Kidney (tissue), 14 donors: ENCODE results near the gene HECW1. TPM values are rescaled to one million over a fixed set of nuclear protein-coding genes. Genes with fewer than 3 reads are reported as not detected.
A peak's percentile ranks its signal among the peaks of the same experiment; 100 is the strongest.

ENCODE experiments used
- DNase-seq, 5 donors: peaks; one replicate each; pipeline ENCODE4 v3.0.0-alpha.2; 2013 to 2020
- FAIRE-seq: peaks from 2 replicates; lab custom pipeline; 2012; peaks lifted over from hg19 to GRCh38; lab: Jason Lieb, UNC
- H3K27ac ChIP-seq, 2 donors: one replicate each; pipeline ENCODE4 v1.7.0; 2013; ENCODE audit warnings: low read depth in 2 of 2, low read length in 2 of 2, inconsistent platforms in 1 of 2
- H3K27me3 ChIP-seq: one replicate; pipeline ENCODE4 v1.7.1; 2013; ENCODE audit warnings: low read length, inconsistent platforms; ENCODE audit not compliant: control insufficient read depth, insufficient read depth
- H3K36me3 ChIP-seq, 3 donors: one replicate each; pipeline versions ENCODE4 v1.7.0 to v1.7.1; 2013; ENCODE audit warnings: low read length in 3 of 3, control low read depth in 1 of 3, inconsistent platforms in 1 of 3; ENCODE audit not compliant: insufficient read depth in 3 of 3, control insufficient read depth in 2 of 3
- H3K4me1 ChIP-seq, 3 donors: one replicate each; pipeline versions ENCODE4 v1.7.0 to v1.7.1; 2013; ENCODE audit warnings: low read length in 3 of 3, inconsistent platforms in 1 of 3, low read depth in 1 of 3; ENCODE audit not compliant: control insufficient read depth in 2 of 3, insufficient read depth in 2 of 3
- H3K4me3 ChIP-seq, 3 donors: one replicate each; pipeline versions ENCODE4 v1.7.0 to v1.8.1; 2013; ENCODE audit warnings: low read length in 3 of 3, control low read depth in 1 of 3, inconsistent platforms in 1 of 3
- H3K9ac ChIP-seq, 3 donors: one replicate each; pipeline versions ENCODE4 v1.7.0 to v1.7.1; 2013; ENCODE audit warnings: low read length in 3 of 3, control low read depth in 1 of 3, inconsistent platforms in 1 of 3
- H3K9me3 ChIP-seq, 3 donors: one replicate each; pipeline versions ENCODE4 v1.7.0 to v1.7.1; 2013; ENCODE audit warnings: low read length in 3 of 3, control low read depth in 1 of 3, inconsistent platforms in 1 of 3; ENCODE audit not compliant: control insufficient read depth in 2 of 3, insufficient read depth in 1 of 3
- intact Hi-C: fragments of 100-400 bp; cut with DNase I; formaldehyde crosslinking; loops from one replicate; pipeline ENCODE4 v1.11.1; 2022
- polyA plus RNA-seq: library from polyadenylated mRNA; stranded (reverse); fragments of 350-450 nt; fragmentation: Illumina TruSeq; extraction: RNeasy Lipid Tissue Mini Kit (QIAGEN cat#74804); gene quantifications from one replicate; pipeline ENCODE4 v1.2.3, GENCODE V29; 2014; ENCODE audit warnings: low read depth, low replicate concordance; ENCODE audit not compliant: insufficient read depth
- total RNA-seq: library from RNA; stranded (reverse); fragmentation: NEBNext Ultra II Directional; extraction: Animal tissue kit (Norgen Biotek cat#: 25700); gene quantifications from one replicate; pipeline ENCODE4 v1.2.1, GENCODE V29; 2021
- TF ChIP-seq, protein P1 (sequence below): IDR thresholded peaks from 3 replicates; pipeline ENCODE4 v1.5.1; 2012; ENCODE audit warnings: mild to moderate bottlenecking, moderate library complexity, borderline replicate concordance; ENCODE audit not compliant: insufficient read depth; ENCODE audit errors: extremely low read depth
- donor health status: control.
- donor health status: control.
- donor health status: control.
- donor health status: control.
- donor health status: control.
- donor health status: DM: yes; HTN: yes; CAD: no.
- donor health status: Normal renal cell carcinoma (clear cell type).

Gene HECW1
- total and polyA plus RNA-seq, 2 donors from 2014 or later = 0.50 to 7.5 TPM

DNA sequence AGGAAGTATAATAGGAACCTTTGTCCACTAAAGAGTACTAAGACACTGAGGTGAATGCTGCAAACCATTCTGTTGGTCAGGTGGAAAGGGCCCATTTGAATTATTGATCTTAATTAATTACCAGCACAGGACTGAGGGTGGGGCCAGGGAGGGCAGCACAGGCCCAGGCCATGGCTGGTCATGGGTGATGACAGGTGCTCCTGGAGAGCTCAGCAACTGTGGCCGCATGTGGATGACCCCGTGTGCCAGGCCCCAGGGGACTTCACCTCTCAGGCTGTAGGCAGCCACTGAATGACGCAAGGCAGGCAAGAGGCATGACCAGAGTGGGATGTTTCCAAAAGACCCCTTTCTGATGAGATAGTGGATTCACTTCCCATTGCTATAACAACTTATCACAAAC, 54.2 kb downstream of the HECW1 start:
- TF ChIP-seq, protein P1, sequence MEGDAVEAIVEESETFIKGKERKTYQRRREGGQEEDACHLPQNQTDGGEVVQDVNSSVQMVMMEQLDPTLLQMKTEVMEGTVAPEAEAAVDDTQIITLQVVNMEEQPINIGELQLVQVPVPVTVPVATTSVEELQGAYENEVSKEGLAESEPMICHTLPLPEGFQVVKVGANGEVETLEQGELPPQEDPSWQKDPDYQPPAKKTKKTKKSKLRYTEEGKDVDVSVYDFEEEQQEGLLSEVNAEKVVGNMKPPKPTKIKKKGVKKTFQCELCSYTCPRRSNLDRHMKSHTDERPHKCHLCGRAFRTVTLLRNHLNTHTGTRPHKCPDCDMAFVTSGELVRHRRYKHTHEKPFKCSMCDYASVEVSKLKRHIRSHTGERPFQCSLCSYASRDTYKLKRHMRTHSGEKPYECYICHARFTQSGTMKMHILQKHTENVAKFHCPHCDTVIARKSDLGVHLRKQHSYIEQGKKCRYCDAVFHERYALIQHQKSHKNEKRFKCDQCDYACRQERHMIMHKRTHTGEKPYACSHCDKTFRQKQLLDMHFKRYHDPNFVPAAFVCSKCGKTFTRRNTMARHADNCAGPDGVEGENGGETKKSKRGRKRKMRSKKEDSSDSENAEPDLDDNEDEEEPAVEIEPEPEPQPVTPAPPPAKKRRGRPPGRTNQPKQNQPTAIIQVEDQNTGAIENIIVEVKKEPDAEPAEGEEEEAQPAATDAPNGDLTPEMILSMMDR = no peak
- Histone ChIP-seq H3K27ac (no peak overlapping the region), H3K9ac (no peak overlapping the region), H3K9me3 (no peaks in the 10 kb centered on the region), H3K27me3 (no peaks in the 10 kb centered on the region), H3K36me3 (no peaks in the 10 kb centered on the region), H3K4me3 (no peak overlapping the region), H3K4me1 (no peaks in the 10 kb centered on the region)
- no peak for DNase-seq
- intact Hi-C loops = no loop called here
- no peak for FAIRE-seq

DNA sequence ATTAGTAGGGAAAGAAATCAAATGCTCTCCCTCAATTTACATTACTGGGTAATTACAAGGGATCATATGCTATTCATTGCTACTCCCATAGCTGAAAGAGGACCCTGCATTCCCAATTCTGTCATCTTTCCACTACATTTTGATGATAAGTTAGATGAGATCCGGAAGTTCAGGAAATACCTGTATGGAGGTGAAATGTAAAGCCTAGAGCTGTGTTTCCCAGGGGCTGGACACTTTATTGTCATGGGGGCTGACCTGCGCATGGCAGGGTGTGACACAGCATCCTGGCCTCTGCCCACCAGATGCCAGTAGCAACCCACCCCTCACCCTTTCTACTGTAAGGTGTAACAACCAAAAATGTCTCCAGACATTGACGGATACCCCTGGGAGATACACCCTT, 56.6 kb downstream of the HECW1 start:
- H3K36me3 ChIP-seq = no peaks in the 10 kb centered on the region
- H3K4me1 ChIP-seq = no peaks in the 10 kb centered on the region
- H3K27ac ChIP-seq = no peak overlapping the region
- H3K9me3 ChIP-seq = no peaks in the 10 kb centered on the region
- TF ChIP-seq, protein P1 = no peak
- FAIRE-seq (no peak), DNase-seq (no peak)
- no peak overlapping the region for H3K9ac ChIP-seq
- no peaks in the 10 kb centered on the region for H3K27me3 ChIP-seq
- H3K4me3 ChIP-seq = no peak overlapping the region
- intact Hi-C loops = no loop called here

DNA sequence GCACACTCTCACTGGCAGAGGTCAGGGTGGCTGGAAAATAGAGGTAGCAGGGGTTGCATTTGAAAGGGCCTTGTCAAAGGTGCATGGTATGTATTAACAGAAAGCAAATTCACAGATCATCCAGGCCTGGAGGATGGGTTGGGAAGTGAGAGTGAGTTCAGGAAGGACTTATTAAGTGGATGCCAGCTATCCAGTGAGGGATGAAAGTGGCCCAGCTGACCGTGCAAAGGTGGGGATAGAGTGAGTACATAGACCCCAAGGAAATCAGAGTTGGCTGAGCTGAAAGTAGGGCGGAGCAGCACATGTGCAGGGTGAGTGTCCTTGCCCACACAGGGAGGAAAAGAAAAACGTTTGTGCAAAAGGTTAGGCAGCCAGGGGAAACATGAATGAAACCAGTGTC, 58.1 kb downstream of the HECW1 start:
- H3K4me3 ChIP-seq = no peak overlapping the region
- TF ChIP-seq, protein P1 = no peak
- no peaks in the 10 kb centered on the region for H3K4me1 ChIP-seq
- intact Hi-C loops = no loop called here
- DNase-seq = peak in 3 of 5 donors; percentile 28 to 63 (median 29)
- H3K9me3 ChIP-seq = no peaks in the 10 kb centered on the region
- no peak overlapping the region for H3K27ac ChIP-seq
- no peak for FAIRE-seq
- H3K27me3 ChIP-seq = no peaks in the 10 kb centered on the region
- no peak overlapping the region for H3K9ac ChIP-seq
- H3K36me3 ChIP-seq = no peaks in the 10 kb centered on the region

GRCh38 chr7:43175570-43176200, 63.2 kb downstream of the HECW1 start:
- H3K9ac ChIP-seq = no peak overlapping the region
- TF ChIP-seq, protein P1 = no peak
- H3K4me1 ChIP-seq = no peaks in the 10 kb centered on the region
- intact Hi-C loops = no loop called here
- DNase-seq (no peak), FAIRE-seq (no peak)
- no peaks in the 10 kb centered on the region for H3K36me3 ChIP-seq
- no peak overlapping the region for H3K4me3 ChIP-seq
- no peaks in the 10 kb centered on the region for H3K9me3 ChIP-seq
- H3K27me3 ChIP-seq = no peaks in the 10 kb centered on the region
- no peak overlapping the region for H3K27ac ChIP-seq
